H9 (cell line): Measurements from ENCODE around the gene CNGB1. TPM values are rescaled to one million over a fixed set of nuclear protein-coding genes. Genes with fewer than 3 reads are reported as not detected.
A peak's percentile ranks its signal among the peaks of the same experiment; 100 is the strongest.

ENCODE experiments used
- DNase-seq: peaks from one replicate; pipeline ENCODE4 v3.0.0-alpha.2; 2017
- H2AFZ ChIP-seq: one replicate; pipeline ENCODE4 v1.6.1; 2013; ENCODE audit warnings: mild to moderate bottlenecking, low read length, control low read depth, moderate library complexity
- H2AK5ac ChIP-seq: 2 replicates; pipeline ENCODE4 v1.6.1; 2013; ENCODE audit warnings: low read length, control low read depth, mixed read lengths; ENCODE audit not compliant: insufficient read length
- H2BK120ac ChIP-seq: one replicate; pipeline ENCODE4 v1.6.1; 2013; ENCODE audit warnings: low read depth, mild to moderate bottlenecking, low read length, control low read depth, inconsistent platforms; ENCODE audit not compliant: poor library complexity, severe bottlenecking
- H2BK12ac ChIP-seq: 2 replicates; pipeline ENCODE4 v1.6.1; 2013; ENCODE audit warnings: low read length, control low read depth, mixed read lengths, low read depth; ENCODE audit not compliant: insufficient read length
- H2BK15ac ChIP-seq: 2 replicates; pipeline ENCODE4 v1.6.1; 2013; ENCODE audit warnings: low read depth, low read length, control low read depth
- H2BK20ac ChIP-seq: one replicate; pipeline ENCODE4 v1.6.1; 2013; ENCODE audit warnings: low read depth, mild to moderate bottlenecking, low read length, control low read depth, inconsistent platforms; ENCODE audit not compliant: poor library complexity, severe bottlenecking
- H2BK5ac ChIP-seq: 2 replicates; pipeline ENCODE4 v1.6.1; 2013; ENCODE audit warnings: low read length, control low read depth, mixed read lengths; ENCODE audit not compliant: insufficient read length
- H3K14ac ChIP-seq: 2 replicates; pipeline ENCODE4 v1.6.1; 2013; ENCODE audit warnings: low read length, control low read depth; ENCODE audit not compliant: insufficient read depth
- H3K18ac ChIP-seq: 2 replicates; pipeline ENCODE4 v1.6.1; 2013; ENCODE audit warnings: low read depth, mild to moderate bottlenecking, mixed read lengths, low read length, control low read depth; ENCODE audit not compliant: insufficient read length
- H3K23ac ChIP-seq: 2 replicates; pipeline ENCODE4 v1.6.1; 2013; ENCODE audit warnings: low read length, control low read depth, mixed read lengths, low read depth; ENCODE audit not compliant: insufficient read length
- H3K23me2 ChIP-seq: 2 replicates; pipeline ENCODE4 v1.6.1; 2013; ENCODE audit warnings: low read depth, mild to moderate bottlenecking, mixed read lengths, low read length, control low read depth; ENCODE audit not compliant: insufficient read length, poor library complexity, severe bottlenecking
- H3K27ac ChIP-seq: 2 replicates; pipeline ENCODE4 v1.5.1; 2013; ENCODE audit warnings: low read length, control low read depth, mixed read lengths, low read depth; ENCODE audit not compliant: insufficient read length
- H3K27me3 ChIP-seq: 2 replicates; pipeline ENCODE4 v1.6.1; 2013; ENCODE audit warnings: low read length, control low read depth, inconsistent platforms; ENCODE audit not compliant: insufficient read depth
- H3K4ac ChIP-seq: 2 replicates; pipeline ENCODE4 v1.6.1; 2013; ENCODE audit warnings: low read depth, mild to moderate bottlenecking, control low read depth, inconsistent platforms, low read length, moderate library complexity
- H3K4me1 ChIP-seq: 2 replicates; pipeline ENCODE4 v1.6.1; 2013; ENCODE audit warnings: low read length, control low read depth, inconsistent platforms; ENCODE audit not compliant: insufficient read depth
- H3K4me2 ChIP-seq: 2 replicates; pipeline ENCODE4 v1.6.1; 2013; ENCODE audit warnings: low read length, control low read depth, mixed read lengths; ENCODE audit not compliant: insufficient read length, insufficient read depth
- H3K56ac ChIP-seq: 2 replicates; pipeline ENCODE4 v1.6.1; 2013; ENCODE audit warnings: low read depth, mild to moderate bottlenecking, mixed read lengths, low read length, control low read depth; ENCODE audit not compliant: insufficient read length
- H3K79me1 ChIP-seq: 2 replicates; pipeline ENCODE4 v1.6.1; 2013; ENCODE audit warnings: low read depth, mild to moderate bottlenecking, moderate library complexity, low read length, control low read depth, inconsistent platforms; ENCODE audit not compliant: insufficient read depth, poor library complexity, severe bottlenecking
- H3K79me2 ChIP-seq: 2 replicates; pipeline ENCODE4 v1.6.1; 2013; ENCODE audit warnings: low read length, control low read depth, inconsistent platforms; ENCODE audit not compliant: insufficient read depth
- H3K9ac ChIP-seq: 2 replicates; pipeline ENCODE4 v1.6.1; 2013; ENCODE audit warnings: low read length, control low read depth, mixed read lengths; ENCODE audit not compliant: insufficient read length; ENCODE audit errors: extremely low read depth
- H3K9me3 ChIP-seq: one replicate; pipeline ENCODE4 v1.6.1; 2013; ENCODE audit warnings: low read depth, low read length, inconsistent platforms; ENCODE audit not compliant: control insufficient read depth
- H3T11ph ChIP-seq: one replicate; pipeline ENCODE4 v1.6.1; 2013; ENCODE audit warnings: mild to moderate bottlenecking, low read length, control low read depth, inconsistent platforms
- H4K20me1 ChIP-seq: one replicate; pipeline ENCODE4 v1.6.1; 2013; ENCODE audit not compliant: control insufficient read depth, insufficient read length, insufficient read depth
- H4K5ac ChIP-seq: 2 replicates; pipeline ENCODE4 v1.6.1; 2013; ENCODE audit warnings: low read depth, mild to moderate bottlenecking, mixed read lengths, low read length, control low read depth; ENCODE audit not compliant: insufficient read length
- H4K8ac ChIP-seq: replicated peaks from 2 replicates; pipeline ENCODE4 v1.6.1; 2013; ENCODE audit warnings: low read length, control low read depth, mixed read lengths, low read depth; ENCODE audit not compliant: insufficient read length
- H4K91ac ChIP-seq: 2 replicates; pipeline ENCODE4 v1.6.1; 2013; ENCODE audit warnings: low read depth, mild to moderate bottlenecking, moderate library complexity, mixed read lengths, low read length, control low read depth; ENCODE audit not compliant: insufficient read length
- H3K27ac Mint-ChIP-seq, 3 experiments: 2 replicates in 2 of 3; 3 replicates in 1 of 3; pipeline ENCODE4 v1.8.0; 2020 to 2021; ENCODE audit warnings: mixed read lengths in 3 of 3, mild to moderate bottlenecking in 1 of 3, moderate library complexity in 1 of 3
- H3K27me3 Mint-ChIP-seq: 2 replicates; pipeline ENCODE4 v1.8.0; 2021; ENCODE audit warnings: low read depth, mild to moderate bottlenecking, moderate library complexity, mixed read lengths
- H3K36me3 Mint-ChIP-seq, 3 experiments: 2 replicates in 2 of 3; 3 replicates in 1 of 3; pipeline ENCODE4 v1.8.0; 2020 to 2021; ENCODE audit warnings: low read depth in 3 of 3, mixed read lengths in 3 of 3; ENCODE audit not compliant: insufficient read depth in 1 of 3
- H3K4me1 Mint-ChIP-seq, 2 experiments: 2 replicates each; pipeline ENCODE4 v1.8.0; 2020; ENCODE audit warnings: mixed read lengths in 2 of 2
- H3K4me3 Mint-ChIP-seq, 2 experiments: 2 replicates in 1 of 2; 3 replicates in 1 of 2; pipeline ENCODE4 v1.8.0; 2020 to 2021; ENCODE audit warnings: mild to moderate bottlenecking in 2 of 2, mixed read lengths in 2 of 2, moderate library complexity in 1 of 2
- H3K9me3 Mint-ChIP-seq, 2 experiments: 2 replicates in 1 of 2; 3 replicates in 1 of 2; pipeline ENCODE4 v1.8.0; 2020; ENCODE audit warnings: mild to moderate bottlenecking in 2 of 2, mixed read lengths in 2 of 2, moderate library complexity in 1 of 2
- WGBS: extraction: QIAGEN DNeasy Blood & Tissue Kit; methylation state at CpG from one replicate; pipeline ENCODE4 v1.1.7; 2013; ENCODE audit warnings: missing lambda C conversion rate, low lambda C conversion rate, mixed read lengths; ENCODE audit not compliant: insufficient read length; ENCODE audit errors: extremely low coverage; 5-methylcytosine and 5-hydroxymethylcytosine counted together
- total RNA-seq: library from RNA; stranded (reverse); gene quantifications from 2 replicates; pipeline ENCODE4 v1.2.1, GENCODE V29; 2021
- TF ChIP-seq, protein P1 (sequence below): fragments of 200-600 bp; sonication (generic); conservative IDR thresholded peaks from 3 replicates; pipeline ENCODE4 v1.8.0; 2021; ENCODE audit warnings: antibody characterized with exemption, mild to moderate bottlenecking

Gene CNGB1
- total RNA-seq, 1 experiment from 2014 or later, result not detected

GRCh38 chr16:57952909-57953308, 18.0 kb downstream of the CNGB1 start:
- Histone ChIP-seq H2BK5ac (no peak overlapping the region), H3K14ac (no peak overlapping the region), H3K79me2 (no peaks in the 10 kb centered on the region), H3K27ac (no peak overlapping the region), H3K4me1 (no peaks in the 10 kb centered on the region), H2BK120ac (no peak overlapping the region), H2BK12ac (no peak overlapping the region), H4K20me1 (no peaks in the 10 kb centered on the region), H2AFZ (no peak overlapping the region), H3K23ac (no peak overlapping the region), H3K4ac (no peak overlapping the region), H2AK5ac (no peak overlapping the region), H3K23me2 (no peaks in the 10 kb centered on the region), H3K27me3 (no peaks in the 10 kb centered on the region), H3K9ac (no peak overlapping the region), H3K56ac (no peak overlapping the region), H4K5ac (no peak overlapping the region), H4K91ac (no peak overlapping the region), H3T11ph (no peak overlapping the region), H2BK20ac (no peak overlapping the region), H4K8ac (no peak overlapping the region), H3K79me1 (no peaks in the 10 kb centered on the region), H2BK15ac (no peak overlapping the region), H3K18ac (no peak overlapping the region), H3K4me2 (no peak overlapping the region), H3K9me3 (no peaks in the 10 kb centered on the region)
- Mint-ChIP-seq H3K36me3 (no peaks in the 10 kb centered on the region), H3K27me3 (no peaks in the 10 kb centered on the region; the same call in 1 of the 2 replicates), H3K9me3 (no peaks in the 10 kb centered on the region), H3K27ac (peak overlapping the region in 1 of 3 experiments; percentile 40; a peak in 1 of 7 replicates), H3K4me3 (no peak overlapping the region), H3K4me1 (peaks cover 10 to 18% of the 10 kb centered on the region in 2 experiments; a peak in 3 of 4 replicates)
- TF ChIP-seq, protein P1, sequence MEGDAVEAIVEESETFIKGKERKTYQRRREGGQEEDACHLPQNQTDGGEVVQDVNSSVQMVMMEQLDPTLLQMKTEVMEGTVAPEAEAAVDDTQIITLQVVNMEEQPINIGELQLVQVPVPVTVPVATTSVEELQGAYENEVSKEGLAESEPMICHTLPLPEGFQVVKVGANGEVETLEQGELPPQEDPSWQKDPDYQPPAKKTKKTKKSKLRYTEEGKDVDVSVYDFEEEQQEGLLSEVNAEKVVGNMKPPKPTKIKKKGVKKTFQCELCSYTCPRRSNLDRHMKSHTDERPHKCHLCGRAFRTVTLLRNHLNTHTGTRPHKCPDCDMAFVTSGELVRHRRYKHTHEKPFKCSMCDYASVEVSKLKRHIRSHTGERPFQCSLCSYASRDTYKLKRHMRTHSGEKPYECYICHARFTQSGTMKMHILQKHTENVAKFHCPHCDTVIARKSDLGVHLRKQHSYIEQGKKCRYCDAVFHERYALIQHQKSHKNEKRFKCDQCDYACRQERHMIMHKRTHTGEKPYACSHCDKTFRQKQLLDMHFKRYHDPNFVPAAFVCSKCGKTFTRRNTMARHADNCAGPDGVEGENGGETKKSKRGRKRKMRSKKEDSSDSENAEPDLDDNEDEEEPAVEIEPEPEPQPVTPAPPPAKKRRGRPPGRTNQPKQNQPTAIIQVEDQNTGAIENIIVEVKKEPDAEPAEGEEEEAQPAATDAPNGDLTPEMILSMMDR, result no peak
- no CpG with 5 or more reads among the region's 9 CpGs for WGBS
- no peak for DNase-seq
